Activated T-cell treated with anti-CD3 and anti-CD28 coated beads, Interleukin-2, amount 50 U/mL, for 1 hour (primary cell): ENCODE results near the gene TARDBP.
A peak's percentile ranks its signal among the peaks of the same experiment; 100 is the strongest.
"Not testable (repeated sequence)": the region's sequence is repeated elsewhere in the genome, so short reads cannot be mapped to it uniquely, and the experiment has no call there.

Experiments used
- DNase-seq: peaks from one replicate; pipeline ENCODE4 v3.0.0-alpha.2; 2020

TARDBP gene

GRCh38 chr1:10996100-10996499 is 16.4 kb upstream of the TARDBP start:
- DNase-seq: no peak

DNA sequence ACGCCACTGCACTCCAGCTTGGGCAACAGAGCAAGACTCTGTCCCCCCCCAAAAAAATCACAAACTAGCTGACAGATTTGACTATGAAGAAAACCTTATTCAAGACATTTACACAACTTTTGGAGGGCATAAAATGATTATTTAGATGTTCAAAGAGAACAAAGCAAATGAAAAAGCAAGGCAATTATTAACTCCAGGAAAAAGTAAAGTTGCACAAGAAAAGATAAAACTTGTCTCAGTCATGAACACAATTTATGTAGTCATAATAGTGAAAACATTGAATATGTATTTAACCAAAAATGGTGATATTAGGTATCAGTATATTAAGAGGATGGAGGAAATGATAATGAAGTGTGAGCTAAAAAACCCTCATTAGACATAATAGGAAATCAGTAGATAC is 11.9 kb upstream of the TARDBP start:
- DNase-seq: no peak

DNA sequence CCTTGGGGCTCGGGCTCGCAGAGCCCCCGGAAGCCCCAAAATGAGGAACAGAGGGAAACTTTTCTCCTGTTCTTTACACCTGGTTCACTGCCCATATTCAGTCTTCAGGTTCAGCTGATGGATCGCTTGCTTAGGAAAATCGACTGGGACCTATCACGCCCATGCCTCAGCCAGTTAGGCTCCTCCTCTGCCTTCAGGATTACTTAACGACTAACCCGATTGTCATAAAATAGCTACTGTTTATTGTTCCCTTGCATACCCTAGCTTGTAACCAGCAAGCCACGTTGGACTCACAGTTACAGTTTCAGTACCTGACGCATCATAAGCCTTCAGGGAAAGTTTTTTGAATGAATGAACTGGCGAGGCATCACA is 692 bp downstream of the TARDBP start:
- DNase-seq: no peak

DNA sequence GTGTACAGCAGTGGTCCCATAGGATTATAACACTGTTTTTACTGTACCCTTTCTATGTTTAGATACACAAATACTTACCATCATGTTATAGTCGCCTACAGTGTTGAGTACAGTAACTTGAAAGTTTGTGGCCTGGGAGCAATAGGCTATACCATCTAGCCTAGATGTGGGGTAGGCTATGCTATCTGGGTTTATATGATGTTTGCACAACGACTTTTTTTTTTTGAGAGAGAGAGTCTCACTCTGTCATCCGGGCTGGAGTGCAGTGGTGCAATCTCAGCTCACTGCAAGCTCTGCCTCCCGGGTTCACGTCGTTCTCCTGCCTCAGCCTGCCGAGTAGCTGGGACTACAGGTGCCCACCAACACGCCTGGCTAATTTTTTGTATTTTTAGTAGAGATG is 6.9 kb downstream of the TARDBP start:
- not testable (repeated sequence) for DNase-seq

DNA sequence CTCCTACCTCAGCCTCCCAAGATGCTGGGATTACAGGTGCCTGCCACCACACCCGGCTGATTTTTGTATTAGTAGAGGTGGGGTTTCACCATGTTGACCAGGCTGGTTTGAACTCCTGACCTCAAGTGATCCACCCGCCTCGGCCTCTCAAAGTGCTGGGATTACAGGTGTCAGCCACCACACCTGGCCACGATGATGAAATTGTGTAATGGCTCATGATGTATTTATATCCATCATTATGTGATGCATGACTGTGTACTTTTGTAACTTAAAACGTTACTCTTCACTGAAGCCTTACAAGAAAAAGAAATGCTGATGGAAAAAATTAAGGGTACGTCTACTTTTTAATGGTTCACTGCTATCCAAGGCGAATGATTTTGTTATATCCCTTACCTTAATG is 7.5 kb downstream of the TARDBP start:
- no peak for DNase-seq

DNA sequence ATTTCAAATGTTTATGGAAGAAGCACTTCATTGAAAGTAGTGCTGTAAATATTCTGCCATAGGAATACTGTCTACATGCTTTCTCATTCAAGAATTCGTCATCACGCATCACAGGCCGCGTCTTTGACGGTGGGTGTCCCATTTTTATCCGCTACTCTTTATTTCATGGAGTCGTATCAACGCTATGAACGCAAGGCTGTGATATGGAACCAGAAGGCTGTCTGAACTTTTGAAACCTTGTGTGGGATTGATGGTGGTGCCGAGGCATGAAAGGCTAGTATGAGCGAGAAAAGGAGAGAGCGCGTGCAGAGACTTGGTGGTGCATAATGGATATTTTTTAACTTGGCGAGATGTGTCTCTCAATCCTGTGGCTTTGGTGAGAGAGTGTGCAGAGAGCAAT is 10.7 kb downstream of the TARDBP start:
- DNase-seq: no peak

- DNase-seq: no peak
These were observed 11.9 kb downstream of the TARDBP start for GRCh38 chr1:11024154-11024873.

- no peak for DNase-seq
These were observed 12.4 kb downstream of the TARDBP start for GRCh38 chr1:11024874-11025203.

DNA sequence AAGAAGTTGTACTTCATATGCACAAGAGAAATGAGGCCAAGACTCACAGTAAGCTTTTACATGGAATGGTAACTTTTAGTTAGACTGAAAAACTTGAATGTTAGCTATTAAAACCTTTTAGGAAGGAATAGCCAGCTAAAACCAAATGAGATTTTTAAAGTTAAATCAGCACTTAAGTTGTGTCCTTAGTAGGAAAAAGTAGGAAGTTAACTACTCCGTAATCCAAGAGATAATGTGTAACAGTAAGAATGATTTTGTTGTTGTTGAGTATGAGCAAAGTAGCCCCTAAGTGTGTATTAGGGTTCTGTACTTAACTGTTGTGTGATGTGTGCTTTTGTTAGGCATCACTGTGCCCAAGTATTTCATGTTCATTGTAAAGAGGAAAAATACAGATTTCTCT is 13.2 kb downstream of the TARDBP start:
- no peak for DNase-seq

GRCh38 chr1:11026052-11026451 is 13.6 kb downstream of the TARDBP start:
- DNase-seq: no peak

DNA sequence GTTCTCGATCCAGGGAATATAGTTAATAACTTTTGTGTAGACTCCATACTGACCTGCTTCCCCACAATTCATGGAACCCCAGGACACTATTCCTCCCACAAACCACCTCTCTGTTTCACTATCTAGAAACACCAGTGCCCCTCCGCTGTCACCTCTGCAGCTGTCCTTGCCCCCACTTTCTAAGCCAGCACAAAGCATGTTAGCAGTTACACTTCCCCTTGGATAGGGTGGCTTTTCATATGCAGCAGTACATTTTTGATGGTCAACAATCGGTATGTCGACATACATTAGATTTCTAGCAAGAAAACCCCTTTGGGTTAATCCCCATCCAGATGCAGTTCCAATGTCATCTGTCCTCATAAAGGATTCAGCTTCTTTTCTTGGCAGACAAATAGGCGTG is 14.4 kb downstream of the TARDBP start:
- DNase-seq: no peak

DNA sequence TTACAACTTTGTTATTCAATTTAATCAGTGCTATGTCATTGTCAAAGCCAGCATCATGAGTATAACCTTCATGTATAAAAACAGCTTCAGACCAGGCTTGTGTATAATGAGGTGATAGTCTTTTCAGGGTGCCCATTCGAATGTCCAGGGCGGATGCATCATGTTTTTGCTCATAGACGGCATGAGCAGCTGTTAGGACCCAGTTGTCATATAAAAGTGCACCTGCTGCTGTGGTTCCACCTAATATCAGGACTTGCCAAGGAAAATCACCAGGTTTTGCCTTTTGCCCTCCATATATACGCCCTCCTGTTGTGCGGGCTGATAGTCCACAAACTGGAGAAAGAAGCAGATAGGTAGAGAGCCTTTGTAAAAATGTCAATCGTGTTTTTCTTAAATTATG is 14.9 kb downstream of the TARDBP start:
- DNase-seq: no peak

GRCh38 chr1:11028018-11028417 is 15.6 kb downstream of the TARDBP start:
- no peak for DNase-seq

DNA sequence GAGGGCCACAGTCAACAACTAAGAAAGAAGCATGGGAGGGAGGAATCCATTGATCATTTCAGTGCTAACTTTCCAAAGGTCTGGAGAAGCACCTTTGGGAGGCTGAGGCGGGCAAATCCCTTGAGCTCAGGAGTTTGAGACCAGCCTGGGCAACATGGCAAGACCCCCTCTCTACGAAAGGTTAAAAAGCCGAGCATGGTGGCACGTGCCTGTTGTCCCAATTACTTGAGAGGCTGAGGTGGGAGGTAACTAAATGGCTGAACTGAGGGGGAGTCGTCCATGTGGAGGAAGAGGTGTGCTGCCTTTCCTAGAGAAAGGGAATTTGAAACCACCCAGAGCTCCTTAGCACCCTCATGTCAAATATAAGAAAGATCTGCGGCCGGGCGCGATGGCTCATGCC is 18.4 kb downstream of the TARDBP start:
- no peak for DNase-seq

GRCh38 chr1:11031624-11032262 is 19.3 kb downstream of the TARDBP start:
- DNase-seq: no peak

DNA sequence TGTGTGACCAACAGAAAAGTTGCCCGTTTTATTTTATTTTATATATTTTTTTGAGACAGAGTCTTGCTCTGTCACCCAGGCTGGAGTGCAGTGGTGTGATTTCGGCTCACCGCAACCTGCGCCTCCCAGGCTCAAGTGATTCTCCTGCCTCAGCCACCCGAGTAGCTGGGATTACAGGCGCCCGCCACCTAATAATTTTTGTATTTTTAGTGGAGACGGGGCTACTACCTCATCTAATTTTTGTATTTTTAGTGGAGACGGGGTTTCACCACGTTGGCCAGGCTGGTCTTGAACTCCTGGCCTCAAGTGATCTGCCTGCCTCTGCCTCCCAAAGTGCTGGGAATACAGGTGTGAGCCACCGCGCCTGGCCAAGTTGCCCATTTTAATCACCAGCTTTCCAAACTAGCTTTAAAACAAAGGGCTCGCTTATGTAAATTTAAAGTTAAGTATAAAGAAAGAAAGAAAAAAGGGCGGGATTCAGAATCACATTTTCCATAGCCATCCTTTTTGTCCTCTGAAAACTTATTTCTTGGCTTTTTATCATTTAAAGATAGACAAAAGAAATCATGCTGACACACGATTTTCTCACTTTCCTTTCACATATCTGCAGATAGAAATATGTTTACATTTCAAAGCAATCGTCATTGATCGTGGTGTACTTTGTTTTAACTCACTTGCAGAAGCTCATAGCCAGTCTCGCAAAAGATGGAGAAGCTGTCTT is 24.7 kb downstream of the TARDBP start:
- DNase-seq: peak; percentile 7

DNA sequence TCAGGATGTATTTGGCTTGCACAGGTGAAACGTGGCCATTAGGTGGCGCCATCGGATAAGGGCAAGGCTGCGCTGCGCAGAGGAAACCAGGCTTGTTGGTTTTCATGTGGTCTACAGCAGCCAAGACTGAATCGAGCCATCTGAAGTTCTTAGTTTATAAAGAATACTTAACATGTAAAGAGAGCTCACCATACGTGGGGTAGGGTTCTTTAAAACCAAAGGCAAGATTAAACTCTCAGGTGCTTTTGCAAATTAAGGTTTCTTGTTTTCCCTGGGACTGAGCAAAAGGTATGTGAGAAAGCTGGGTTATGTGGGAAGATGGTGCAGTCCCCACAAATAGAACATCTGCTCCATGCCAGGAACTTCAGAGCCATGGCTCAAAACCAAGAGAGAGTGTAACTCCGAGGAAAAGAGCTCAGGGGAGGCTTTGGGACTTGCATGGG is 25.3 kb downstream of the TARDBP start:
- peak; percentile 89 for DNase-seq

DNA sequence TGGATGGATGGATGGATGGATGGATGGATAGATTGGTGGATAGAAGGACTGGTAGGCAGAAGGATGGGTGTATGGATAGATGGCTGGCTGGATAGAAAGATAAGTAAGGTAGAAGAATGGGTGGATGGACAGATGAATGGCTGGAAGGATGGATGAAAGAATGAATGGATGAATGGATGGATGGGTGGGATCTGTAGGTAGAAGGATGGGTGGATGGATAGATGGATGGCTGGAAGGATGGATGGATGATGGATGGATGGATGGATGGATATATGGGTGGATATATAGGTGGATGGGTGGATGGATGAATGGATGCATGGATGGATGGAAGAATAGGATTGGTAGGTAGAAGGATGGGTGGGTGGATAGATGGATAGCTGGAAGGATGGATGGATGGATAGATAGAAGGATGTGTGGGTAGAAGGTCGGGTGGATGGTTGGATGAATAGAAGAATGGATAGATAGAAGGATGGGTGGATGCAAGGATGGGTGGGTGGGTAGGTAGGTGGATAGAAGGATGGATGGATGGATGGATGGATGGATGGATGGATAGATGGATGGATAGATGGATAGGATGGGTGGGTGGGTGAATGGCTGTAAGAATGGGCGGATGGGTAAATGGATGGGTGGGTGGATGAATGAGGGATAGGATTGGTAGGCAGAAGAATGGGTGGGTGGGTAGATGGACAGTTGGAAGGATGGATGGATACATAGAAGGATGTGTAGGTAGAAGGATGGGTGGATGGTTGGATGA is 27.1 kb downstream of the TARDBP start:
- no peak for DNase-seq

DNA sequence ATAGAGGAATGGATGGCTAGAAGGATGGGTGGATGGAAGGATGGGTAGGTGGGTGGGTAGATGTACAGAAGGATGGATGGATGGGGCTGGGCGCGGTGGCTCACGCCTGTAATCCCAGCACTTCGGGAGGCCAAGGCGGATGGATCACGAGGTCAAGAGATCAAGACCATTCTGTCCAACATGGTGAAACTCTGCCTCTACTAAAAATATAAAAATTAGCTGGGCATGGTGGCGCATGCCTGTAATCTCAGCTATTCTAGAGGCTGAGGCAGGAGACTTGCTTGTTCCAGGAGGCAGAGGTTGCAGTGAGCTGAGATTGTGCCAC is 27.6 kb downstream of the TARDBP start:
- peak; percentile 8 for DNase-seq

- DNase-seq: no peak
These were observed 28.6 kb downstream of the TARDBP start for GRCh38 chr1:11041048-11041447.

GRCh38 chr1:11042065-11042464 is 29.6 kb downstream of the TARDBP start:
- no peak for DNase-seq

DNA sequence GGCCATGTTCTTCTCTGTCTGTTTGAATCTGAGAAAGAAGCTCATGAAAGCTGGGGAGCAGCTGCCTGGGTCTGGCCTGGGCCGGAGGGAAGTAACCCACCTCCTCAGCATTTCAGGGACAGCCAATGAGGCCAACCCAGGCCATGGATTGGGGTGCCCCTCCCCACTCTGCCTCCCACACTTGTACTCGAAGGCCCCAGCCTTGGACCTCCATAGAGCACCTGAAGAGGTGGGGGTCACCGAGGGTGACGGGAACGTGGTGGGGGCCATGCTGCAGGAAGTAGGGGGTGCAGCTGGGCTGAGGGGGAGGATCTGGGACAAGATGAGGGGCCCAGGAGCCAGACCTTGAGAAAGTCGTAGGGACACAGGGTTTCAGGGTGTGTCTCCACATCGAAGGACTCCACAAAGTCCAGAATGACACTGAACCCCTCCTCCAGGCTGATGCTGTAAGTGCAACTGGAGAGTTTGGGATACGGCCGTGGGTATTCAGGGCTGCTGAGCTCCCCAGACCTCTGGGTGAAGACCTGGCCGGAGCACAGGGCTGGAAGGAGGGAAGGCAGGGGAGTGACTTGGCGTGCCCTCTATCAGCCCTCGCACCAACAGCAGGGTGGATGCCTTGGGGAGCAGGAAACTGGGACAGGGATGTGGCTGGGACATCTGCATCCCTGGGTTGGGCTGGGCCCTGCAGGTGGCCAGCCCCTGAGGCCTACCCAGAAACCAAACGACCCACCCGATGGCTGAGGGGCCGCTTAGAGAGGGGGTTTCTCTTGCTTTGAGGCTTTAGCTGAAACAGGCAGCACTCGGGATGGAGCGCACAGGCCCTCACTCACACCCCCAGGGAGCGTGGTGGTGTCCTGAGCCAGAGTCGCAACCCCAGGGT is 30.8 kb downstream of the TARDBP start:
- no peak for DNase-seq
